HepG2 (cell line): ENCODE results near the gene BTRC.

ENCODE experiments used
- PHF8 ChIP-seq: sonication (generic); formaldehyde crosslinking; IDR thresholded peaks from 2 replicates; pipeline ENCODE4 v1.5.0; 2020; ENCODE audit warnings: missing genetic modification reagents
- TF ChIP-seq, protein P1 (sequence below): sonication (generic); formaldehyde crosslinking; IDR thresholded peaks from 2 replicates; pipeline ENCODE4 v1.5.0; 2020; ENCODE audit warnings: mild to moderate bottlenecking, missing genetic modification reagents, moderate library complexity

DNA sequence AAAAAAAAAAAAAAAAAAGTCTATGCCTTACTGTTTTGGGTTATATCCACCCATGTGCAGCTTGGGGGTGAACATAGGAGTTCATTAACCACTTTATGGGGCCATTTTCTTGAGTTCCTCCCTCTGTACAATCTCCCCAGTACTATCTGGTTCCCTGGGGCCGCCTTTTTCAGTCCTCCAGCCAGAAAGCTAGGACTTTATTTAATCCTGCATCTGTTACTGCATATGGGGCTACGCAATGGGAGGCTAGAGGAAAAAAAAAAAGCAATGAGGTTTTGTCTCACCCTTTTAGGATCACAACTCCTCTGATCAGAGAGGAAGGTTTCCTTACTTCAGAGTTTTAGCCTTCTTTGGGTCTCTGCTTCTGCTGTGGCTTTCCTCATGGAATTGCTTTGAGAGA is 51.0 kb downstream of the BTRC start:
- TF ChIP-seq, protein P1, sequence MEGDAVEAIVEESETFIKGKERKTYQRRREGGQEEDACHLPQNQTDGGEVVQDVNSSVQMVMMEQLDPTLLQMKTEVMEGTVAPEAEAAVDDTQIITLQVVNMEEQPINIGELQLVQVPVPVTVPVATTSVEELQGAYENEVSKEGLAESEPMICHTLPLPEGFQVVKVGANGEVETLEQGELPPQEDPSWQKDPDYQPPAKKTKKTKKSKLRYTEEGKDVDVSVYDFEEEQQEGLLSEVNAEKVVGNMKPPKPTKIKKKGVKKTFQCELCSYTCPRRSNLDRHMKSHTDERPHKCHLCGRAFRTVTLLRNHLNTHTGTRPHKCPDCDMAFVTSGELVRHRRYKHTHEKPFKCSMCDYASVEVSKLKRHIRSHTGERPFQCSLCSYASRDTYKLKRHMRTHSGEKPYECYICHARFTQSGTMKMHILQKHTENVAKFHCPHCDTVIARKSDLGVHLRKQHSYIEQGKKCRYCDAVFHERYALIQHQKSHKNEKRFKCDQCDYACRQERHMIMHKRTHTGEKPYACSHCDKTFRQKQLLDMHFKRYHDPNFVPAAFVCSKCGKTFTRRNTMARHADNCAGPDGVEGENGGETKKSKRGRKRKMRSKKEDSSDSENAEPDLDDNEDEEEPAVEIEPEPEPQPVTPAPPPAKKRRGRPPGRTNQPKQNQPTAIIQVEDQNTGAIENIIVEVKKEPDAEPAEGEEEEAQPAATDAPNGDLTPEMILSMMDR (CRISPR knock-in tag), result no peak
- no peak for TF ChIP-seq PHF8 (CRISPR knock-in tag)
